HUDEP-2 (cell line): Measurements from ENCODE around the gene SYNM.
A peak's percentile ranks its signal among the peaks of the same experiment; 100 is the strongest.

Source experiments
- DNase-seq, 76 experiments: peaks; one replicate each; lab custom pipeline; 2025; ENCODE audit not compliant: unreplicated experiment in 76 of 76; lab: John Stamatoyannopoulos, UW

Gene SYNM

GRCh38 chr15:99085413-99086326, 19.2 kb upstream of the SYNM start:
- DNase-seq: no peak

DNA sequence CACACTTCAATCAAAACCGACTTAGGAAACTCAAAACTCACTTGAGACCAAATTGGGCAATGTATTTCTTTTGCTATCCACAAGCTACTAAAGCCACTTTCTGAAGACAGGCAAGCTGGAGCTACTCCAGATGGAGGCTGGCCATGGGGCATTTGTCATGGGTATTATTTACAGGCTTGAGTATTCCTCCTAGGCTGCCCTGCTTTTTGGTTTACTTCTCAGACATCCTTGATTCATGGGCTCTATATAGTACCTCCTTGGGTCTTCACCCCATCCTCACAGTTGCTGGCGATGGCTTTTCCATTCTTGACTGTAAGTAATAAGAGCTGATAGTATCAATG, 18.6 kb upstream of the SYNM start:
- DNase-seq: no peak

DNA sequence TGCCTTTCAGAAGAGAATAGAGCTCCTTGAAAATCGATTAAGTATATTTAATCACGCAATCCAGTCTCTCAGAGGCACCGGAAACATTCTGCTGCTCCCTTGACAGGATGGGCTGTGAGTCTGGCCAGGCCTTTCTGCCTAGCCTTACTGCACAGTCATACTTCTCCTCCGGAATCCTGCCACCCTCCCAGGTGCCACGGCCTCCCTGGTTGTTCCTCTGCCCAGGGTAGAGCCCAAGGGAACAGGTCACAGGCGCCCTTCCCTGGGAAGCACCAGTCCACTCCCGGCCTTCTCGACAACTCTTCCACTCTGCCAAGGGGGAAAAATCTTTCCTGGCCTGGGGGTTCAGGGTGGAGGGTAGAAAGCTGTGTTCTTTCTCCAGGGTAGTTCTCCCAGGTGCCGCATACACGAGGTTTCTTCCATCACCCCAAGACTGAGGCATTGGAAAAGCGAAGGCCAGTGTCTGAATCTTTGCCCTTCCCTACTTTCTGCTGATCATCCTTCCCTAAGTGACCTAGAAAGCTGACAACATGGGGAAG, 17.4 kb upstream of the SYNM start:
- no peak for DNase-seq

- DNase-seq: no peak
These were observed 14.7 kb upstream of the SYNM start for GRCh38 chr15:99090011-99090699.

DNA sequence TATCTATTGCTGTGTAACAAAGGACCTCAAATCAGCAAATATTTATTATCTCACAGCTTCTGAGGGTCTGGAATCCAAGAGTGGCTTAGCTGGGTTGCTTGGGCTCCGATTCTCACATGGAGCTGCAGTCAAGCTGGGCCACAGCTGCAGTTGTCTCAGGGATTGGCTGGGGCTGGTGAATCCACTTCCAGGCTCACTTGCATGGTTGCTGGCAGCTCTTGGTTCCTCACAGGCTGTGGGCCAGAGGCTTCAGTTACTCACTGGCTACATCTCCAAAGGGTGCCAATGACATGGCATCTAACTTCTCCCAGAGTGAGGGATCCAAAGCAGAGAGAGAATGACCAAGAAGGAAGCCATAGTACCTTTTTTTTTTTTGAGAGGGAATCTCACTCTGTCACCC, 13.9 kb upstream of the SYNM start:
- DNase-seq: no peak

DNA sequence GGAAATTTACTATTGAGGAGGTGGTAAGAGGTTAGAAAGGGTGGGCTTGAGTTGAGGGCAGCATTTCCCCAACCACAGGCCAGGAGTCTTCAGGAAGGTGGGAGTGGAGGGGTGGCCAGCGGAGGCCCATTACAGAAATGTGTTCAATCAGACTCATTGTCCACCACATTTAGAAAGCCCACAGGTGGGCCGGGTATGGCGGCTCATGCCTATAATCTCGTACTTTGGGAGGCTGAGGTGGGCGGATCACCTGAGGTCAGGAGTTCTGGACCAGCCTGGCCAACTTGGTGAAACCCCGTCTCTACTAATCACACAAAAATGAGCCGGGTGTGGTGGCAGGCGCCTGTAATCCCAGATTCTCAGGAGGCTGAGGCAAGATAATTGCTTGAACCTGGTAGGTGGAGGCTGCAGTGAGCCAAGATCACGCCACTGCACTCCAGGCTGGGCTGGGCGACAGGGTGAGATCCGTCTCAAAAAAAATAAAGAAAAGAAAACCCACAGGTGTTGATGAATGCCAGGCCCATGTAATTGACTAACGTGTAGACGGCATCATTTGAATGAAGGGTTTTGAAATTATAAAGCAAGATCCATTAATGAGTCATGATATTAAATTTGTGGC, 12.2 kb upstream of the SYNM start:
- DNase-seq: no peak

DNA sequence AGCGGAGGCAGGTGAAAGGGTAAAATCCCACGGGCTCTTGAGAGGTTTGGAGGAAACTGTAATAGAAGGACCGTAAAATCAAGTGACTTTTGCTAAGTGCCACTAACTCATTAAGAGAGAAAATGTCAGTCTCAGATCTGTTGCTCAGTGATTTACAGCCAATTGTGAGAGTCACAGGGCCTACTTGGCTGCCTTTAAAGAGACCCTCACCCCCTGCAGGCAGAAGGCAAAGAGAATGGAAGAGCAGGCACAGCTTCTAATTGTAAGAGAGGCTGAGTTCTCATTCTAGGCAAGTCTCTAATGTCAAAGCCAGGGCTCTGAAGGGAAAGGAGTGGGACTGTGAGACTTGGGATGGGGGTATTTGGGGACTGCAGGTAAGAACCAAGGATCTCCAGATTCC, 9.3 kb upstream of the SYNM start:
- DNase-seq: no peak

DNA sequence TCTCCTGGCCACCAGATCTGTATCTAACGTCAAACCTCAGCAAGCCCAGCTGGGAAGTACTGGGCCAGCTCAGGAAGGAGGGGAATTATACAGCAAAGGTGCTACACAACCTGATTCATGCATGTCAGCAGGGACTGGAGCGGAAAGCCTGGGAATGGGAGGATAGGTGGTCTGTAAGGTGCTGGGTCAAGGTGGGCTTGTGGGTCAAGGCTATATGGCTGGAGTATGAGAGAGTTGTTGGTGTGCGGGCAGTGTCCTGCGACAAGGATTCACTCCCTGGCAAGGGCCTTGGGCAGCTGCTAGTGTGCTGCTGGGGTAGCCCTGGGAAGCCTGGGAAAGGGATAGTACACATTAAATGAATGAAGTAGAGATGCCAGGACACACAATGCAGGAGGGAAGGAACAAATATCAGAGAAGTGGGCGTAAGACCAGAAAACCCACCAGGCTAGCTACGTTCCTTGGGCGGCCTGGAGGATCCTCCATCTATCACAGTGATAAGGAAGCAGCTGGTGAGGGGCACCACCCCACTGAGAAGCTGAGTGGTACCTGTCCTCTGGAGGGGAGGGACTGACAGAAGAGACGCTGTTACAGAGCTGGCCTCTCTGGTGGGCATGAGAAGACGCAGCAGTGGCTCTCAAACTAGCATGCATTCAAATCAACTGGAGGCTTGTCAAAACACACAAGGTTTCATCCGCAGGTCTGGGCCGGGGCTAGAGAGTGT, 8.5 kb upstream of the SYNM start:
- DNase-seq: no peak

GRCh38 chr15:99096894-99097426, 7.9 kb upstream of the SYNM start:
- DNase-seq: no peak

DNA sequence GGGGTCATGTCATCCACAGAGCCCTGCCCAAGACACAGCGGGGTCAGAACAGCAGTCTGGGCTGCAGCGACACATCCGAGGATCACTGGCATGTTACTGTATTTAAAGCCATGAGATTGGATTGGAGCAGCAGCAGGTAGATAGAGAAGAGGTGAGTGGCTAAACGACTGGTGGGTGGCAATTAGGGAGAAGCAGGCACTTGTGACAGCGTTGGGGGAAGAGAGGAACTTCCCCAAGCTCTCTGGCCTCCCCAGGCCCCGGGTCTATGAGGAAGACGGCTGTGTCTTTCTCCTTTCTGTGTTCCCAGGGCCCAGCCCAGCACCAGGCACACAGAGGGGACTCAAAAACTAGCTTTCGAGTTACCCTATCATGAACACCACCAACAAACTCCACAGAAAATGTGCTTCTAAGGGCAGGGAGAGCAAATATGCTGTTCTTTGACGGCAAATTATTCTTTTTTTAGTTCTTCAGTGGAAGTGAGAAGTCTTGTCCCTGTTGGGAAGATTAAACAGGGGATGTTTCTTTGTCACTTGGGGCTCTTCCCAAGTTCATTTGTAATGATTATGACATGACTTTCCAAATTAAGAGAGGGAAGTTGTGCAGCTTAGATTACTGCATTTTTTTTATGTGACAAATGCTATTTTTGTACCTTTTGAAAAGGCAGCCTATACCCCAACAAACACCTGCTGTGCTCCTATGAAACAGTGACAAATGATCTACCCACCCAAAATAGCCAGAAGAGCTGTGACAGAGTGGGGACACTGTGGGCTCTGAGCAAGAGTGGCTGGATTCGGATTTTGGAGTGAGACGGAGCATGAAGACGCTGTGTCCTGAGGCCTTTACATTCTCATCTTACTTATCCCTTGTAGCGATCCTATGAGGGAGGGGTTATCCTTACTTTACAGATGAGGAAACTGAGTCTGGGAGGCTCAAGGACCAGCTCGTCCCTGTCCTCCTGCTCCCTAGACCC, 7.2 kb upstream of the SYNM start:
- DNase-seq: no peak

- no peak for DNase-seq
These were observed 6.5 kb upstream of the SYNM start for GRCh38 chr15:99098426-99098825.

GRCh38 chr15:99098991-99099390, 5.9 kb upstream of the SYNM start:
- no peak for DNase-seq

GRCh38 chr15:99099661-99100060, 5.2 kb upstream of the SYNM start:
- DNase-seq: no peak

- DNase-seq: peak in 44 of 76 experiments; percentile 2 to 58 (median 27)
These were observed 4.4 kb upstream of the SYNM start for GRCh38 chr15:99100245-99101173.

GRCh38 chr15:99101501-99101900, 3.4 kb upstream of the SYNM start:
- DNase-seq: no peak

DNA sequence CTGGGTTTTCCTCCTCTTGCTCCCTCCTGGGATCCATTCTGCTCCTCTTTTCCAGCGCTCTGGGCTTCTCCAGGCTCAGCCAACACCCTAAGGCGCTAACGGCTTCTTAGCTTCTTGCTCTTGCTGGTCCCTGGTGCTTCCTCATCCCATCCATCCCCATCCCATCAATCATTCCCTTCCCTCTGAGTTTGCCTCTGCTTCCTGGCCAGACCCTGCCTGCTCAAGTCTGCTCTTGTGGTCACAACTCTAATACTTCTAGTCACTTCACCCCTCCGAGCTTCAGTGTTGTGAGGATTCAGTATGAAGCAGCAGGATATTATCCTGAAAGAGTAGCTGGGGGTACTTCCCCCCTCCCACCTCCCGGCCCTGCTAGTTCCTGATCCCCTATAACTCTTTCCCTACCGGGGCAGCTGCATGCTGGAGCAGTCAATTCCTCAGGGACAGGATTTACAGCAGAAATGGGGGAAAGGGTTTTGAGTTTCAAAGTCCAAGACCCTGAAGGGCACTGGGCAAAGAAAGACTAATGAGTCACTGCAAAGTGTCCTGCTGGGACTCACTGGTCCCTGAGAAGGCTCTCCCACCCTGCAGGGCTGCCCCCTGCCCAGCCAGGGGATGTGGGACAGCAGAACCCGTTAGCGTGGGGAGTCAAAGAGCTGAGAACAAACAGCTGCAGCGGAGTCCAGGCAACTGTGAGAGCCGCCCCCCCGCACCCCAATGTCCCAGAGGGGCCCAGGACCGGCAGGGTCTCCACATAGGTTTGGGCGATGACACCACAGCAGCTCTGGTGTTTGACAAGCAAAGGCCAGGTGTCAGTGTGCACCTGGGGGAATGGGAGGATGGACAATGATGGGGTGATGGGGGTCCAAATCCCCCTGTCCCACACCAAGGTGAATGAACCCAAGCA, 2.3 kb upstream of the SYNM start:
- no peak for DNase-seq

GRCh38 chr15:99103279-99103678, 1.6 kb upstream of the SYNM start:
- DNase-seq: no peak
